HG03060 (cell line): ENCODE data around the gene CDKN1A.

Experiments used
- ATAC-seq: cut with Tn5 transposase; IDR thresholded peaks from one replicate; pipeline ENCODE4 v1.9.1; 2021; ENCODE audit warnings: low read depth, moderate number of reproducible peaks; ENCODE audit not compliant: unreplicated experiment

Gene CDKN1A

DNA sequence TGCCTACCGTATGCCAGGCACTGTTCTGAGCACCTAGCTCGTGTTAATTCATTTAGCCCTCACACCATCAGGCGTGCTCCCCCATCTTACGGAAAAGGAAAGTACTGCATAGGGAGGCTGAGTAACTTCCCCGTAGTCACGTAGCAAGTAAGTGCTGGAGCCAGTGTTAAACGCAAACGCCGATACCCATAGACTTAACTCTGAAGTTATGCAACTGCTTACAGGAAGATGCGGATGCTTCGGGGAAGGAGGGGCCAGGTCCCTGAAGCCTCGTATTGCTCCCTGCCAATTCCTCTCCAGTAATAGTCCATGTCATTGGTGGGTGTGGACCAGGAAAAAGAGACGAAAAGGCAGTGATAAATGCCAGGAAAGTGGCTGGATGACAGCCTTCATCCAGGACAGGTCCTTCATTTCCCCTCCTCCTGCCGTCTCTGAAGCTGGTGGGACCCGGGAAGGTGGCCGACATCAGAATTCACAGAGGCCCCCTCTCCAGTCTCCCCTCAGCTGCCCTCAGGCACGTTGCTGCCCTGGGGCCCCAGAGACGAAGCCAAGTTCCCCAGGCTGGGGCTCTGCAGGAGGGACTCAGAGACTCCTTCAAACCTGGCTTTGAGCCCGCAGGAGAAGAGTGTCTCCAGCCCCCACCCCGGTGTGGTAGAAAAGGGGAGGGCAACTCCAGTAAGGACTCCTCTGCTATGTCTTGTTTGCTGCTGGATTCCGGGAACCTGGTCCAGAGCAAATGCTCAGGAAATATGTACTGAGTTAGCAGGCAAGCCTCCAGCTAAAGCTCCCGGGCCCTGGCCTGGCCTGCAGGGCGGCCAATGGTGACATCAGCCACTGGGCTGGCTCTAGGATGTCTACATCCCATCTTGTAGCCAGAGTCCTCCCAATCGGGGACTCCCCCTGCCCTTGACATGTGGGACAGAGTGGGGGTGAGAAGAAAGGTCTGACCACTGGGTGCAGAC is 56.9 kb downstream of the CDKN1A start:
- ATAC-seq, result no peak
